CD8-positive, alpha-beta memory T cell (primary cell): ENCODE results near the gene SLIT1. TPM values are rescaled to one million over a fixed set of nuclear protein-coding genes. Genes with fewer than 3 reads are reported as not detected.

ENCODE experiments used
- CTCF ChIA-PET: fragments of 350-600 bp; sonication (Branson Sonifier 250); formaldehyde crosslinking; loops from one replicate; lab custom pipeline; 2021; ENCODE audit warnings: antibody characterized with exemption; lab: Charles Lee
- POLR2A ChIA-PET: fragments of 350-600 bp; sonication (Branson Sonifier 250); formaldehyde crosslinking; loops from one replicate; lab custom pipeline; 2021; ENCODE audit warnings: antibody characterized with exemption; lab: Charles Lee
- DNase-seq, 5 donors: peaks; one replicate each; pipeline versions ENCODE4 v3.0.0 to v3.0.0-alpha.2; 2020 to 2022; ENCODE audit warnings: mixed read lengths in 1 of 5
- H3K27ac ChIP-seq: one replicate; pipeline ENCODE4 v1.7.0; 2013; ENCODE audit warnings: low read depth, mild to moderate bottlenecking, low read length, moderate library complexity
- H3K27me3 ChIP-seq: 2 replicates; pipeline ENCODE4 v1.7.0; 2013; ENCODE audit warnings: low read length, mild to moderate bottlenecking; ENCODE audit not compliant: insufficient read depth, poor library complexity, severe bottlenecking
- H3K36me3 ChIP-seq: 2 replicates; pipeline ENCODE4 v1.7.0; 2013; ENCODE audit warnings: mild to moderate bottlenecking, low read length, moderate library complexity; ENCODE audit not compliant: insufficient read depth
- H3K4me1 ChIP-seq: 2 replicates; pipeline ENCODE4 v1.7.0; 2013; ENCODE audit warnings: mild to moderate bottlenecking, low read length, moderate library complexity; ENCODE audit not compliant: insufficient read depth
- H3K4me3 ChIP-seq: 2 replicates; pipeline ENCODE4 v1.7.0; 2013; ENCODE audit warnings: mild to moderate bottlenecking, low read length
- H3K9me3 ChIP-seq: 2 replicates; pipeline ENCODE4 v1.7.0; 2013; ENCODE audit warnings: mild to moderate bottlenecking, low read length
- H3K27ac Mint-ChIP-seq, 8 donors: one replicate each; pipeline ENCODE4 v1.8.0; 2020 to 2021; ENCODE audit warnings: mixed read lengths in 8 of 8, mild to moderate bottlenecking in 6 of 8, inconsistent platforms in 3 of 8, moderate library complexity in 3 of 8
- H3K27me3 Mint-ChIP-seq, 2 donors: one replicate each; pipeline ENCODE4 v1.8.0; 2020 to 2021; ENCODE audit warnings: mixed read lengths in 2 of 2, mild to moderate bottlenecking in 1 of 2, moderate library complexity in 1 of 2
- H3K36me3 Mint-ChIP-seq, 3 donors: one replicate each; pipeline ENCODE4 v1.8.0; 2020 to 2021; ENCODE audit warnings: mixed read lengths in 3 of 3, inconsistent platforms in 1 of 3, mild to moderate bottlenecking in 1 of 3
- H3K4me1 Mint-ChIP-seq, 3 donors: one replicate each; pipeline ENCODE4 v1.8.0; 2020 to 2021; ENCODE audit warnings: mixed read lengths in 3 of 3, inconsistent platforms in 1 of 3, mild to moderate bottlenecking in 1 of 3
- H3K4me3 Mint-ChIP-seq, 7 donors: one replicate each; pipeline ENCODE4 v1.8.0; 2020 to 2021; ENCODE audit warnings: mixed read lengths in 7 of 7, mild to moderate bottlenecking in 6 of 7, moderate library complexity in 4 of 7, inconsistent platforms in 2 of 7
- H3K9me3 Mint-ChIP-seq, 5 donors: one replicate each; pipeline ENCODE4 v1.8.0; 2020 to 2022; ENCODE audit warnings: mixed read lengths in 5 of 5, mild to moderate bottlenecking in 3 of 5, moderate library complexity in 2 of 5, inconsistent platforms in 1 of 5
- polyA plus RNA-seq: library from polyadenylated mRNA; unstranded; fragments of 300-500 nt; fragmentation: Illumina TruSeq; gene quantifications from one replicate; pipeline ENCODE4 v1.2.3, GENCODE V29; 2021
- total RNA-seq, 2 experiments: library from RNA; stranded (reverse); gene quantifications; one replicate each; pipeline ENCODE4 v1.2.3, GENCODE V29; 2021

SLIT1 gene
- total and polyA plus RNA-seq, 3 experiments from 2014 or later: 0.06 to 0.20 TPM; not detected in 1

DNA sequence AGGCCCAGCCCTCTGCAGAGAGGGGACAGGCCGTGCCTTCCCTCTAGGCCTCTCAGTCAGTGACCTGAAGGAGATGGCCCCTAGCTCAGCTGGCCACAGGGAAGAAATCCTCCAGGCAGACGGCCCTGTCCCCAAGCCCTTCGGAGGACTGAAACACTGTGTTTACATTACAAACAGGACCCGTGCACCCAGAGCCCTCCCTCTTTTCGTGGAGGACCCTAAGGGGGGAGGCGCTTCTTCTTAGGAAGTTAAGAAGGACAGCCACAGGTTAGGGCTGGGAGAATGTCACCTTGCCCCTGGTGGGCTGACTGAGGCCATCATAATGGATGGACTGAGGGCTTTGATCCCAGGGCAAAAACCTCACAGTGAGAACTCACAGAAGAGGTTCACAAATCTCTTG lies 154.9 kb downstream of the SLIT1 start:
- no peak overlapping the region for H3K27ac ChIP-seq
- POLR2A ChIA-PET: no interaction called here
- H3K27ac Mint-ChIP-seq: no peak overlapping the region

DNA sequence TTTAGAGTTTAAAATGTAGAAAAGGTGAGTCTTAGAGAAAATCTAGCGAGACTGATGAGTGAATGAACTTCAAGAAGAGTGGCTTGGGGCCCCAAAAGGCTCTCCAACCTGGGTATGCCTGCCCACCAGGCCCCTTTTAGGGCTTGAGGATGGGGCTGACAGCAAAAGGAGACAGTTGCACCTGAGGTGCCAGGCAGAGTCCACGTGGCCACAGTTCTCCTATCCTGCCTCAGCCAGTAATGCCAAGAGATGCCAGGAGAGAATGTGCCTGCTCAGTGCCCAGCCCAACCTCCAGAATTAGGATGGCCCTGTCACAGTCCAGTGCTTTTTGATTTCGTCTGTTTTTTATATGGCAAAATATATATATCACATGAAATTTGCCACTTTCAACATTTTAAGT lies 156.5 kb downstream of the SLIT1 start:
- POLR2A ChIA-PET: no interaction called here
- Histone ChIP-seq H3K36me3 (no peaks in the 10 kb centered on the region), H3K9me3 (no peaks in the 10 kb centered on the region), H3K4me3 (no peak overlapping the region), H3K27me3 (no peaks in the 10 kb centered on the region), H3K27ac (no peak overlapping the region), H3K4me1 (no peaks in the 10 kb centered on the region)
- no peak overlapping the region for H3K27ac Mint-ChIP-seq
- no peaks in the 10 kb centered on the region for H3K36me3 Mint-ChIP-seq
- H3K9me3 Mint-ChIP-seq: no peaks in the 10 kb centered on the region
- H3K4me3 Mint-ChIP-seq: no peak overlapping the region
- DNase-seq: no peak
- H3K27me3 Mint-ChIP-seq: peaks cover 3 to 7% of the 10 kb centered on the region in 2 donors
- H3K4me1 Mint-ChIP-seq: peaks cover 0 to 1% (median 0%) of the 10 kb centered on the region in 3 donors
- CTCF ChIA-PET: no interaction called here

More for the DNA sequence above, 154.9 kb downstream of the SLIT1 start:
- CTCF ChIA-PET: no interaction called here
- H3K4me3 ChIP-seq: no peak overlapping the region
- Mint-ChIP-seq H3K4me1 (no peaks in the 10 kb centered on the region), H3K9me3 (no peaks in the 10 kb centered on the region), H3K27me3 (peaks cover 11 to 13% of the 10 kb centered on the region in 2 donors), H3K36me3 (no peaks in the 10 kb centered on the region), H3K4me3 (no peak overlapping the region)
- no peaks in the 10 kb centered on the region for H3K27me3 ChIP-seq
- no peaks in the 10 kb centered on the region for H3K4me1 ChIP-seq
- no peaks in the 10 kb centered on the region for H3K36me3 ChIP-seq
- no peak for DNase-seq
- H3K9me3 ChIP-seq: no peaks in the 10 kb centered on the region

DNA sequence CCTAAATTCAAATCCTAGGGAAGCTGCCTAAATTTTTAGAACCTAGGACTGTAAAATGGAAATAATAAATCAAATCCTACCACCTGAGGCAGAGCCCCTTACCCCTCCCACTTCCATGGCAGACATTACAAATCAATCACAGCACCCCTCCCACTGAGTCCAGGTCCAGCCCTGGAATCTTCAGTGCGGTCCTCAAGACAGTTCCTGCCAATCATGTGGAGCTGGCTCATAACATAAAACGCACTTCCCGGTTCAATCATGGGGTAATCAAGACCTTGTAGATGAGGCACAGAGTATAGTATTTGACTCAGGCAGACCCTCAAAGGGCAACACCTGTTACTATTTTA lies 157.0 kb downstream of the SLIT1 start:
- no peak overlapping the region for H3K4me3 Mint-ChIP-seq
- peaks cover 3 to 7% of the 10 kb centered on the region in 2 donors for H3K27me3 Mint-ChIP-seq
- CTCF ChIA-PET: no interaction called here
- no peak overlapping the region for H3K27ac ChIP-seq
- POLR2A ChIA-PET: no interaction called here
- H3K4me1 ChIP-seq: no peaks in the 10 kb centered on the region
- H3K9me3 ChIP-seq: no peaks in the 10 kb centered on the region
- no peaks in the 10 kb centered on the region for H3K9me3 Mint-ChIP-seq
- H3K36me3 ChIP-seq: no peaks in the 10 kb centered on the region
- peak overlapping the region in 1 of 8 donors; percentile 24 for H3K27ac Mint-ChIP-seq
- no peak overlapping the region for H3K4me3 ChIP-seq
- H3K36me3 Mint-ChIP-seq: no peaks in the 10 kb centered on the region
- no peak for DNase-seq
- no peaks in the 10 kb centered on the region for H3K27me3 ChIP-seq
- peaks cover 0 to 1% (median 0%) of the 10 kb centered on the region in 3 donors for H3K4me1 Mint-ChIP-seq

DNA sequence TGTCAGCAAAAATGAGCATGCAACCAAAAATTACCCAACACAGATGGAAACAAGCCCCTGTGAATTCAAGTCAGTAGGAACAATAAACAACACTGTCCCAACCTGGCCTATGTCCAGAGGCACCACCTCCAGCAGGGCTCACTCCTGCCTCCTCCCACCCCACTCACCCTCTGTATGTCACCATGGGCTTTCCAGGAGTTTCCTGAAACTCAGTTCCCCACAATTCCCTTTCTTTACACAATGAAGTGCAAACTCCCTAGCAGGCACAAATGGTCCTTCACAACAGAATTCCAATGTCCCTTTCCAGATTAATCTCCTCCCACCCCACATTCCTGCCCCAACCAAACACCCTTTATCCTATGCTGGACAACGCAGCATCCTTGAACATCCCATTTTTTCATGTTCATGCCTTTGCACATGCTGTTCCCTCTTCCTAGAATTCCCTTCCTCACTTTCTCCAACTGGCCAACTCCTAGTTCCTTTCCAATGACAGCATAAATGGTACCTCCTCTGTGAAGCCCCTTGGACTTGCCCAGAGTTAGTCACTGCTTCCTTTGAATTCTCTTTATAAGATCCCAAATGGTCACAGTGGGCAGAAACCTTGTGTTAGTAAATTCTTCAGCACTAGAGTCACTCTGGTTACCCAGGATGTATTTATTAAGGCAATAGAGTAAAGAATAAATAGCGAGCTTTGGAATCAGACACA lies 157.5 kb downstream of the SLIT1 start:
- Histone ChIP-seq H3K4me1 (no peaks in the 10 kb centered on the region), H3K27ac (no peak overlapping the region), H3K4me3 (no peak overlapping the region), H3K36me3 (no peaks in the 10 kb centered on the region), H3K27me3 (no peaks in the 10 kb centered on the region), H3K9me3 (no peaks in the 10 kb centered on the region)
- POLR2A ChIA-PET: no interaction called here
- CTCF ChIA-PET: interaction anchor here (1.0 to 1.5 kb wide), 2 partner anchors 9 to 388 kb away, joined by 5 to 9 read pairs; no protein-coding TSS in a partner anchor
- H3K4me1 Mint-ChIP-seq: peaks cover 0 to 1% (median 0%) of the 10 kb centered on the region in 3 donors
- H3K4me3 Mint-ChIP-seq: no peak overlapping the region
- DNase-seq: no peak
- no peaks in the 10 kb centered on the region for H3K9me3 Mint-ChIP-seq
- peaks cover 3 to 7% of the 10 kb centered on the region in 2 donors for H3K27me3 Mint-ChIP-seq
- H3K36me3 Mint-ChIP-seq: no peaks in the 10 kb centered on the region
- H3K27ac Mint-ChIP-seq: no peak overlapping the region

DNA sequence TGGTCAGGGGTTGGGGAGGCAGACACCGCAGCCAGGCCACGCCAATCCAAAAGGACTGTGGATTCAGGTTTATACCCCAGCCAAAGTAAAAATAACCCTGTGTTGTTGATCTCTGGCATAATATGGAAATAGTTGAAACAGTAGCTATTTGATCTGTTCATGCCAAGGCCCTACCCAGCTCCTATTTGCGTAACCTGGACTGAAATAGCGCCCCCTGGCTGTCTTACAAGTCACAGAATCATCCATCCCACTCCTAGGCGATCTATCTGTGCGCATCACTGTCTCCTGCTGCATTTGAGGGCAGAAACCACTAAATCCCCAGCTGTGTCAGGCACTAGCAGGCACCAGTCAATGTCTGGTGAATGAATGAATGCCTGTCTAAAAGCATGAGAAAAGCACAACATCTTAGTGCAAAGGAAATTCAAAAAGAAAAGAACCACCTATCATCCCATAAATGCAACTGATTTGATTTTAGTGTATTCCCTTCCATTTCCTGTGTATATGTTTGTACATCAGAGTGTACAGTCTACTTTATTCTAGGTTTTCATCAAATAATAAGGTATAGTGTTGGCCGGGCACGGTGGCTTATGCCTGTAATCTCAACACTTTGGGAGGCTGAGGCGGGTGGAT lies 160.0 kb downstream of the SLIT1 start:
- Histone ChIP-seq H3K36me3 (no peaks in the 10 kb centered on the region), H3K4me1 (no peaks in the 10 kb centered on the region), H3K27ac (no peak overlapping the region), H3K4me3 (no peak overlapping the region), H3K27me3 (no peaks in the 10 kb centered on the region), H3K9me3 (no peaks in the 10 kb centered on the region)
- Mint-ChIP-seq H3K27ac (no peak overlapping the region), H3K36me3 (no peaks in the 10 kb centered on the region), H3K4me1 (peaks cover 0 to 1% (median 0%) of the 10 kb centered on the region in 3 donors), H3K27me3 (peaks cover 3 to 4% of the 10 kb centered on the region in 2 donors), H3K9me3 (no peaks in the 10 kb centered on the region), H3K4me3 (no peak overlapping the region)
- ChIA-PET CTCF (interaction anchor here (0.6 to 3.9 kb wide), 10 partner anchors 9 to 631 kb away, joined by 3 to 30 read pairs (median 4); no protein-coding TSS in a partner anchor), POLR2A (no interaction called here)
- DNase-seq: peak; percentile 20 to 61 (median 34)

DNA sequence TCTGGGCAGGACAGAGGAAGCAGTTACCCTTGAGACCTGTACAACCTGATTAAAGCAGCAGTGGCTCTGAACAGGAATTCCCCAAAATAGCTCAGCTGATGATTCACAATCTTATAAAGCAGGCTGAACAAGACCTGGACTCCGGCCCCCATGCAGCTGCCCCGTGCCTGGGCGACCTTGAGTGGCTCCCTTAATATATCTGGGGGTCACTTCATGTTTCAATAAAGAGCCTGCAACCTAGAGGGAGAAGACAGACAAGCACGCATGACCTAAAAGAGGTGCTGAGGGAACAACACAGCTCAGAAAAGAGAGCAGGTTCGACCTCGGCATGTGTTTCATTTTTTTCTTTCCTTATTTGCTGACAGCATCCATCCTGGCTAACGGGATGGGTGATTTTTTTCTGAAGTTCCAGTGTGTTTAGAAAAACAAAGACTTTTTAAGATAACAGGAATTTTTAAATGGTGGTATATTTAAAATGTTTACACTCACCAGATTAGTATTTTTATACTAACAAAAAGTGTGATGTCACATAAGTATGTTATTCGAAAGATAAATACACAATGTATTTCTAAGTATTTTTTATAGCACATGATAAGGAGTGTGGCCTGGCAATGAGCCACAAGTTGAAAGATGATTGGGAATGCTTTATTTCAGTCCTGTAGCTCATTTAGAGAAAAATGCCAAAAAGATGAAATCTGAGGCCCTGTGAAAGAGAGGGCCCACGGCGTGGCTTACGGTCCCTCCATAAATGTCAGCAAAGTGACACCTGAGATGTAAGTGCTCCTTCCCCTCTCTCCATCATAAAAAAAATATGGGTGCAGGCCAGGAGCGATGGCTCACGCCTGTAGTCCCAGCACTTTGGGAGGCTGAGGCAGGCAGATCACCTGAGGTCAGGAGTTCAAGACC lies 161.3 kb downstream of the SLIT1 start:
- ChIA-PET CTCF (interaction anchor here (0.7 to 3.9 kb wide), 7 partner anchors 8 to 629 kb away, joined by 3 to 30 read pairs (median 5); no protein-coding TSS in a partner anchor), POLR2A (no interaction called here)
- Histone ChIP-seq H3K9me3 (no peaks in the 10 kb centered on the region), H3K4me1 (no peaks in the 10 kb centered on the region), H3K27ac (no peak overlapping the region), H3K27me3 (no peaks in the 10 kb centered on the region), H3K36me3 (no peaks in the 10 kb centered on the region), H3K4me3 (no peak overlapping the region)
- H3K27me3 Mint-ChIP-seq: peaks cover 2 to 3% of the 10 kb centered on the region in 2 donors
- no peaks in the 10 kb centered on the region for H3K9me3 Mint-ChIP-seq
- DNase-seq: no peak
- no peaks in the 10 kb centered on the region for H3K36me3 Mint-ChIP-seq
- H3K27ac Mint-ChIP-seq: no peak overlapping the region
- H3K4me3 Mint-ChIP-seq: no peak overlapping the region
- peaks cover 0 to 1% (median 0%) of the 10 kb centered on the region in 3 donors for H3K4me1 Mint-ChIP-seq

DNA sequence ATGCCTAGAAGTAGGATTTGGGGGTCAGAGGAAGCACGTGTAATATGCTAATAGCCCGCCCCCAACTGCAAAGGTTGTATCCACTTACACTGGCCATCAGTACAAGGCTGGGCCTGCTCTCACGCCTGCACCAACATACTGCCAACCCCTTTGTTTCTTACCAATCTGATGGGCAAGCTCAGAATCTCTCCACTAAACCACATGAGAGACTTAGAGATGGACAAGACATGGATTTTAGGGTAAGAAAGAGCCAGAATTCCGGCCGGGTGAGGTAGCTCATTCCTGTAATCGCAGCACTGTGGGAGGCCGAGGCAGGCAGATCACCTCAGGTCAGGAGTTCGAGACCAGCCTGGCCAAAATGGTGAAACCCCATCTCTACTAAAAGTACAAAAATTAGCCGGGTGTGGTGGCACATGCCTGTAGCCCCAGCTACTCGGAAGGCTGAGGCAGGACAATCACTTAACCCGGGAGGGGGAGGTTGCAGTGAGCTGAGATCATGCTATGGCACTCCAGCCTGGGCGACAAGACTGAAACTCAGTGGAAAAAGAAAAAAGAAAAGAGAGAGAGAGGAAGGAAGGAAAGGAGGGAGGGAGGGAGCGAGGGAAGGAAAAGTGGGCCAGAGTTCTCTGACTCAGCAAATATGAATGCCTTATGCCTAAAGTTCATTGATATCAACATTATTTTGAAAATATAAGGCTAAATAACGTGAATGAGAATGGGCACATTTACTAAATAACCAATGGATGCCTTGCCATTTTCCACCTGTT lies 162.2 kb downstream of the SLIT1 start:
- Histone ChIP-seq H3K4me1 (no peaks in the 10 kb centered on the region), H3K9me3 (no peaks in the 10 kb centered on the region), H3K27me3 (no peaks in the 10 kb centered on the region), H3K36me3 (no peaks in the 10 kb centered on the region), H3K4me3 (no peak overlapping the region), H3K27ac (no peak overlapping the region)
- Mint-ChIP-seq H3K4me1 (peaks cover 0 to 1% (median 0%) of the 10 kb centered on the region in 3 donors), H3K27ac (no peak overlapping the region), H3K9me3 (no peaks in the 10 kb centered on the region), H3K4me3 (no peak overlapping the region), H3K27me3 (peaks cover 0 to 2% of the 10 kb centered on the region in 2 donors), H3K36me3 (no peaks in the 10 kb centered on the region)
- CTCF ChIA-PET: interaction anchor here (0.7 to 3.9 kb wide), 2 partner anchors 14 to 387 kb away, joined by 3 to 30 read pairs; no protein-coding TSS in a partner anchor
- POLR2A ChIA-PET: no interaction called here
- DNase-seq: no peak
